ENCODE results near the gene MSH5.

MSH5 gene

DNA sequence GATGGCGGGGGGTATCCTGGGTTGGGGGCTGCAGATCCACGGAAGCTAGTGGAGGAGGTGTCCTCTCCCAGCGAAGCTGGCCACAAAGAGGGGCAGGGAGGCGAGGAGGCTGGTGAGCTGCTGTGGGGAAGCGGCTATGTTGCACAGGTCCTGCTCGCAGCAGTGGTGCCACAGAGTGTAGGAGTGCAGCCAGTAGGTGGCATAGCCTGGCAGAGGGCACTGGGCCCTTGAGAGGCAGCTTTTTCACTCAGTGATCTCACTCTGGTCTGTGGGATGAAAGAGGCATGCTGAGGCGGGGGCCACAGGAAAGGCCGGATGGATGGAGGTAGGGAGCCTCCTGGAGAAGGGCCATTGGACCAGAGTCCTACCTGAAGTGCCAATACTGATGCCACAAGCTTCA, 27.5 kb upstream of the MSH5 start:
- DNase-seq (ENCODE audit: low read depth), result no peak
- H3K4me3 ChIP-seq (replicated peaks; ENCODE audit: low read depth, low read length), result no peak overlapping the region
- TF ChIP-seq, protein P1, sequence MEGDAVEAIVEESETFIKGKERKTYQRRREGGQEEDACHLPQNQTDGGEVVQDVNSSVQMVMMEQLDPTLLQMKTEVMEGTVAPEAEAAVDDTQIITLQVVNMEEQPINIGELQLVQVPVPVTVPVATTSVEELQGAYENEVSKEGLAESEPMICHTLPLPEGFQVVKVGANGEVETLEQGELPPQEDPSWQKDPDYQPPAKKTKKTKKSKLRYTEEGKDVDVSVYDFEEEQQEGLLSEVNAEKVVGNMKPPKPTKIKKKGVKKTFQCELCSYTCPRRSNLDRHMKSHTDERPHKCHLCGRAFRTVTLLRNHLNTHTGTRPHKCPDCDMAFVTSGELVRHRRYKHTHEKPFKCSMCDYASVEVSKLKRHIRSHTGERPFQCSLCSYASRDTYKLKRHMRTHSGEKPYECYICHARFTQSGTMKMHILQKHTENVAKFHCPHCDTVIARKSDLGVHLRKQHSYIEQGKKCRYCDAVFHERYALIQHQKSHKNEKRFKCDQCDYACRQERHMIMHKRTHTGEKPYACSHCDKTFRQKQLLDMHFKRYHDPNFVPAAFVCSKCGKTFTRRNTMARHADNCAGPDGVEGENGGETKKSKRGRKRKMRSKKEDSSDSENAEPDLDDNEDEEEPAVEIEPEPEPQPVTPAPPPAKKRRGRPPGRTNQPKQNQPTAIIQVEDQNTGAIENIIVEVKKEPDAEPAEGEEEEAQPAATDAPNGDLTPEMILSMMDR (IDR thresholded peaks at IDR 0.05; ENCODE audit: low read length, missing control alignments), result no peak

- TF ChIP-seq, protein P1 (IDR thresholded peaks at IDR 0.05; ENCODE audit: low read length, missing control alignments), result no peak
- no peak overlapping the region for H3K4me3 ChIP-seq (replicated peaks; ENCODE audit: low read depth, low read length)
- no peak for DNase-seq (ENCODE audit: low read depth)
Measured at GRCh38 chr6:31713465-31713864, 26.3 kb upstream of the MSH5 start.

GRCh38 chr6:31713991-31714684, 25.7 kb upstream of the MSH5 start:
- H3K4me3 ChIP-seq (replicated peaks; ENCODE audit: low read depth, low read length), result no peak overlapping the region
- no peak for DNase-seq (ENCODE audit: low read depth)
- TF ChIP-seq, protein P1 (IDR thresholded peaks at IDR 0.05; ENCODE audit: low read length, missing control alignments), result no peak

DNA sequence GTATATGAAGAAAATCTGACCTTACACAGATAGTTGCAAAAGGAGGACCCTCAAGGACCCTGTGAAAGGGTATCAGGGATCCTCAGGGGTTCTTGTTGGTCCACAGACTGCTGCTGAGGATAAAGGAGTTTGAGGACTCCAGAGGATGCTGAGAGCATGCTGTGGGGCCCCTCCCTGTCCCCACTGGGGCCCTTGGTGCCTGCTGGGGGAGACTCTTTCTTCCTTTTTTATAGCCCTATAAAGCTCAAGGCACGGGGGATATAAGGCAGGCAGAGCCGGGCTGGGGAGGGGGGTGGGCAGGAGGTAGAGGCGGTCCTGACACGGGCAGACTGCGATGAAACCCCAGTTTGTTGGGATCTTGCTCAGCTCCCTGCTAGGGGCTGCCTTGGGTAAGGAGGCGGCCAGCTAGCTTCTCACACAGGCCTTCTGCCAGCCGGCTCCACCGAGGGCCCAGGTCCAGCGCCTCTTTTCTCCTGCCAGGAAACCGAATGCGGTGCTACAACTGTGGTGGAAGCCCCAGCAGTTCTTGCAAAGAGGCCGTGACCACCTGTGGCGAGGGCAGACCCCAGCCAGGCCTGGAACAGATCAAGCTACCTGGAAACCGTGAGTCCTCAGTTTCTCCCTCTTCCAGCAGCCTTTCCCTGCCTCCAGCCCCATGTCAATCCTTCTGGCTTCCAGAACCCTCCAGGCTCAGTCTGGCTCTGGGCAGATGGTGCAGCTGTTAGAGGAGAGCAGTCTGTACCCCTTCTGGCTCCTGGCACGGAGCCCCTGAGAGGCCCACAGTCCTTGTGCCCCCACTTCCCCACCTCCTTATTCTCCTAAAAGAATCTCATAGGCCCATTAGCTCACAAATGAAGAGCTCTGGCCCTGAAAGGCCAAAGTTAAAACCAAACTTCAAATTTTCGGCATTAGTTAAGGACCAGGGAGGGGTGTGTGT, 24.5 kb upstream of the MSH5 start, which contains the start of gene LY6G6D:
LY6G6D (plus strand) TSS at position 327 of the 937 bp plus-strand sequence; CDS start at position 335, 8 bp downstream.
- TF ChIP-seq, protein P1 (IDR thresholded peaks at IDR 0.05; ENCODE audit: low read length, missing control alignments), result no peak
- H3K4me3 ChIP-seq (replicated peaks; ENCODE audit: low read depth, low read length), result no peak within 1 kb of the TSS

GRCh38 chr6:31717499-31718222, 22.1 kb upstream of the MSH5 start:
- H3K4me3 ChIP-seq (replicated peaks; ENCODE audit: low read depth, low read length), result no peak overlapping the region
- DNase-seq (ENCODE audit: low read depth), result no peak
- TF ChIP-seq, protein P1 (IDR thresholded peaks at IDR 0.05; ENCODE audit: low read length, missing control alignments), result no peak

More for the DNA sequence above, 24.5 kb upstream of the MSH5 start, which contains the start of gene LY6G6D:
- no peak for DNase-seq (ENCODE audit: low read depth)

- TF ChIP-seq, protein P1 (IDR thresholded peaks at IDR 0.05; ENCODE audit: low read length, missing control alignments), result no peak
- no peak for DNase-seq (ENCODE audit: low read depth)
- H3K4me3 ChIP-seq (replicated peaks; ENCODE audit: low read depth, low read length), result no peak overlapping the region
Measured at GRCh38 chr6:31718265-31718664, 21.5 kb upstream of the MSH5 start.
